Breast epithelium (tissue), 4 donors: Measurements from ENCODE around the gene RCSD1. TPM values are rescaled to one million over a fixed set of nuclear protein-coding genes. Genes with fewer than 3 reads are reported as not detected.

Experiments used
- DNase-seq, 2 donors: peaks; one replicate each; pipeline ENCODE4 v3.0.0-alpha.2; 2019; ENCODE audit warnings: low spot score in 2 of 2
- H3K27ac ChIP-seq, 2 donors: fragments of 200-600 bp; sonication (generic) in 1 of 2; one replicate each; pipeline ENCODE4 v1.5.1; 2016 to 2019; ENCODE audit warnings: mild to moderate bottlenecking in 1 of 2
- H3K27me3 ChIP-seq, 2 donors: fragments of 200-600 bp; sonication (generic) in 1 of 2; one replicate each; pipeline versions ENCODE4 v1.5.1 to v1.6.0; 2017 to 2019; ENCODE audit warnings: control low read depth in 1 of 2, mild to moderate bottlenecking in 1 of 2
- H3K36me3 ChIP-seq: fragments of 200-600 bp; one replicate; pipeline ENCODE4 v1.5.1; 2019
- H3K4me1 ChIP-seq, 2 donors: fragments of 200-600 bp; sonication (generic); one replicate each; pipeline ENCODE4 v1.5.1; 2016 to 2019; ENCODE audit warnings: control low read depth in 1 of 2
- H3K4me3 ChIP-seq, 3 donors: fragments of 200-600 bp; sonication (generic); 1 replicate in 2 of 3; 2 replicates in 1 of 3; pipeline ENCODE4 v1.5.1; 2016 to 2019; ENCODE audit warnings: mild to moderate bottlenecking in 3 of 3, moderate library complexity in 2 of 3
- H3K9me3 ChIP-seq, 2 donors: fragments of 200-600 bp; sonication (generic) in 1 of 2; one replicate each; pipeline ENCODE4 v1.5.1; 2016 to 2019; ENCODE audit warnings: control low read depth in 1 of 2
- CTCF ChIP-seq, 3 donors: fragments of 450-650 bp; IDR thresholded peaks; one replicate each; pipeline ENCODE4 v1.5.1; 2016 to 2017; ENCODE audit warnings: antibody characterized with exemption in 3 of 3, mild to moderate bottlenecking in 3 of 3, moderate library complexity in 3 of 3
- POLR2A ChIP-seq: fragments of 450-650 bp; IDR thresholded peaks from one replicate; pipeline ENCODE4 v1.6.1; 2016; ENCODE audit warnings: antibody characterized with exemption, mild to moderate bottlenecking, moderate library complexity
- POLR2AphosphoS5 ChIP-seq, 3 donors: sonication (generic); formaldehyde crosslinking; IDR thresholded peaks; one replicate each; pipeline ENCODE4 v1.6.1; 2017; ENCODE audit warnings: antibody characterized with exemption in 3 of 3
- intact Hi-C: fragments of 100-400 bp; cut with DNase I; formaldehyde crosslinking; loops from one replicate; pipeline ENCODE4 v1.15.1; 2023; ENCODE audit warnings: low total_unique reads
- total RNA-seq, 3 donors: library from RNA; depleted of rRNA; stranded (reverse); fragments of >200 nt; gene quantifications; one replicate each; pipeline ENCODE4 v1.1.0, GENCODE V29; 2016

Gene RCSD1
- total RNA-seq, 3 donors from 2014 or later: 11.5 to 29.0 (median 12.0) TPM

GRCh38 chr1:167618366-167618765 is 11.7 kb upstream of the RCSD1 start:
- Histone ChIP-seq H3K27me3 (no peaks in the 10 kb centered on the region), H3K36me3 (no peaks in the 10 kb centered on the region), H3K4me3 (no peak overlapping the region), H3K9me3 (no peaks in the 10 kb centered on the region), H3K27ac (peak overlapping the region in 1 of 2 donors; percentile 75), H3K4me1 (no peaks in the 10 kb centered on the region)
- no peak for DNase-seq
- no peak for TF ChIP-seq POLR2AphosphoS5 (IDR thresholded peaks at IDR 0.05)
- no peak for TF ChIP-seq CTCF (IDR thresholded peaks at IDR 0.05)
- no peak for TF ChIP-seq POLR2A
- intact Hi-C loops: no loop called here

- Histone ChIP-seq H3K4me3 (no peak overlapping the region), H3K9me3 (no peaks in the 10 kb centered on the region), H3K36me3 (no peaks in the 10 kb centered on the region), H3K4me1 (no peaks in the 10 kb centered on the region), H3K27me3 (no peaks in the 10 kb centered on the region), H3K27ac (peak overlapping the region in 1 of 2 donors; percentile 75)
- TF ChIP-seq POLR2AphosphoS5 (IDR thresholded peaks at IDR 0.05): no peak
- TF ChIP-seq POLR2A: no peak
- no peak for TF ChIP-seq CTCF (IDR thresholded peaks at IDR 0.05)
- intact Hi-C loops: no loop called here
- DNase-seq: no peak
Measured at GRCh38 chr1:167618789-167619188, 11.2 kb upstream of the RCSD1 start.

- H3K27ac ChIP-seq: no peak overlapping the region
- TF ChIP-seq CTCF (IDR thresholded peaks at IDR 0.05): no peak
Measured at GRCh38 chr1:167620002-167620401, 10.0 kb upstream of the RCSD1 start.

GRCh38 chr1:167621780-167622313 is 8.2 kb upstream of the RCSD1 start:
- DNase-seq: no peak
- TF ChIP-seq CTCF (IDR thresholded peaks at IDR 0.05) (no peak), POLR2AphosphoS5 (IDR thresholded peaks at IDR 0.05) (no peak), POLR2A (no peak)
- H3K27ac ChIP-seq: no peak overlapping the region
- no peaks in the 10 kb centered on the region for H3K4me1 ChIP-seq
- H3K9me3 ChIP-seq: no peaks in the 10 kb centered on the region
- H3K4me3 ChIP-seq: no peak overlapping the region
- no peaks in the 10 kb centered on the region for H3K36me3 ChIP-seq
- intact Hi-C loops: no loop called here
- H3K27me3 ChIP-seq: no peaks in the 10 kb centered on the region

More at GRCh38 chr1:167620002-167620401, 10.0 kb upstream of the RCSD1 start:
- Histone ChIP-seq H3K27me3 (no peaks in the 10 kb centered on the region), H3K4me1 (no peaks in the 10 kb centered on the region), H3K4me3 (no peak overlapping the region), H3K36me3 (no peaks in the 10 kb centered on the region), H3K9me3 (no peaks in the 10 kb centered on the region)
- no peak for DNase-seq
- intact Hi-C loops: no loop called here

- intact Hi-C loops: no loop called here
- H3K4me3 ChIP-seq: no peak overlapping the region
- H3K36me3 ChIP-seq: no peaks in the 10 kb centered on the region
- no peaks in the 10 kb centered on the region for H3K4me1 ChIP-seq
- H3K9me3 ChIP-seq: no peaks in the 10 kb centered on the region
- no peaks in the 10 kb centered on the region for H3K27me3 ChIP-seq
- no peak for DNase-seq
- no peak overlapping the region for H3K27ac ChIP-seq
- TF ChIP-seq CTCF (IDR thresholded peaks at IDR 0.05): no peak
- TF ChIP-seq POLR2AphosphoS5 (IDR thresholded peaks at IDR 0.05): no peak
- TF ChIP-seq POLR2A: no peak
Measured at GRCh38 chr1:167623951-167624350, 6.1 kb upstream of the RCSD1 start.
